ENCODE results near the gene LLGL1. TPM values are rescaled to one million over a fixed set of nuclear protein-coding genes. Genes with fewer than 3 reads are reported as not detected.

LLGL1 gene
- total and polyA plus RNA-seq, 9 donors = 2.5 to 28.0 (median 21.6) TPM

DNA sequence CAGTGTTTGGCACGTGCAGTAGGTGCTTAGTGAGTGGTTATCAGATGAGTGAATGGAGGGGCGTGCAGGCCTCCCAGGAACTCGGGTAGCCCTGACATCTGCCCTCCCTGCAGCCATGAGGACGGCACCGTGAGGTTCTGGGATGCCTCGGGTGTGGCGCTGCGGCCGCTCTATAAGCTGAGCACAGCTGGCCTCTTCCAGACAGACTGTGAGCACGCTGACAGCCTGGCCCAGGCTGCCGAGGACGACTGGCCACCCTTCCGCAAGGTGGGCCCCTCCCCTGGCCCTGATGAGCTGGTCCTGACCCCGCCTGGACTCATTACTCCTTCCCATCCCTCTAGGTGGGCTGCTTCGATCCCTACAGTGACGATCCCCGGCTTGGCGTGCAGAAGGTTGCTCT, 11.1 kb downstream of the LLGL1 start:
- no peak for DNase-seq
- no peaks in the 10 kb centered on the region for H3K4me1 ChIP-seq (ENCODE audit: insufficient read depth)
- H3K27me3 ChIP-seq = no peaks in the 10 kb centered on the region
- no peaks in the 10 kb centered on the region for H3K36me3 ChIP-seq
- intact Hi-C loops (cut with DNase I) = no loop called here
- no peaks in the 10 kb centered on the region for H3K9me3 ChIP-seq
- 85 to 88% (median 88%) methylated on average over 18 of the region's 18 CpGs for WGBS, 3 donors
- no peak overlapping the region for H3K27ac ChIP-seq
- TF ChIP-seq POLR2A (IDR thresholded peaks at IDR 0.05) (no peak), EP300 (IDR thresholded peaks at IDR 0.05) (no peak)
- TF ChIP-seq, protein P1, sequence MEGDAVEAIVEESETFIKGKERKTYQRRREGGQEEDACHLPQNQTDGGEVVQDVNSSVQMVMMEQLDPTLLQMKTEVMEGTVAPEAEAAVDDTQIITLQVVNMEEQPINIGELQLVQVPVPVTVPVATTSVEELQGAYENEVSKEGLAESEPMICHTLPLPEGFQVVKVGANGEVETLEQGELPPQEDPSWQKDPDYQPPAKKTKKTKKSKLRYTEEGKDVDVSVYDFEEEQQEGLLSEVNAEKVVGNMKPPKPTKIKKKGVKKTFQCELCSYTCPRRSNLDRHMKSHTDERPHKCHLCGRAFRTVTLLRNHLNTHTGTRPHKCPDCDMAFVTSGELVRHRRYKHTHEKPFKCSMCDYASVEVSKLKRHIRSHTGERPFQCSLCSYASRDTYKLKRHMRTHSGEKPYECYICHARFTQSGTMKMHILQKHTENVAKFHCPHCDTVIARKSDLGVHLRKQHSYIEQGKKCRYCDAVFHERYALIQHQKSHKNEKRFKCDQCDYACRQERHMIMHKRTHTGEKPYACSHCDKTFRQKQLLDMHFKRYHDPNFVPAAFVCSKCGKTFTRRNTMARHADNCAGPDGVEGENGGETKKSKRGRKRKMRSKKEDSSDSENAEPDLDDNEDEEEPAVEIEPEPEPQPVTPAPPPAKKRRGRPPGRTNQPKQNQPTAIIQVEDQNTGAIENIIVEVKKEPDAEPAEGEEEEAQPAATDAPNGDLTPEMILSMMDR (IDR thresholded peaks at IDR 0.05) = no peak
- no peak overlapping the region for H3K4me3 ChIP-seq

DNA sequence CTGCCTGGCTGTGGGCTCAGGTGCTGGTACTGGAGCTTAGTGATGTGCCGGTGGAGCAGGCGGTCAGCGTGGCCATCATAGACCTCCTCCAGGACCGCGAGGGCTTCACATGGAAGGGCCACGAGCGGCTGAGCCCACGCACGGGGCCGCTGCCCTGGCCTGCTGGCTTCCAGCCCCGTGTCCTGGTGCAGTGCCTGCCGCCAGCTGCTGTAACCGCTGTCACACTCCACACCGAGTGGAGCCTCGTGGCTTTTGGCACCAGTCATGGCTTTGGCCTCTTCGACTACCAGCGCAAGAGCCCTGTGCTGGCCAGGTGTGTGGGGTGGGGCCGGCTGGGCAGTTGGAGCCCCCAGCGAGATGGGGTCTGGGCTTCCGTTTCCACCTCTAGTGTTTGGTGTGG, 12.0 kb downstream of the LLGL1 start:
- Histone ChIP-seq H3K27ac (no peak overlapping the region), H3K4me1 (ENCODE audit: insufficient read depth) (no peaks in the 10 kb centered on the region), H3K4me3 (no peak overlapping the region), H3K36me3 (no peaks in the 10 kb centered on the region), H3K27me3 (no peaks in the 10 kb centered on the region), H3K9me3 (no peaks in the 10 kb centered on the region)
- TF ChIP-seq POLR2A (IDR thresholded peaks at IDR 0.05) (no peak), EP300 (IDR thresholded peaks at IDR 0.05) (no peak)
- TF ChIP-seq, protein P1 (IDR thresholded peaks at IDR 0.05) = no peak
- WGBS, 3 donors = 87 to 88% (median 88%) methylated on average over 9 to 20 of the region's 20 CpGs
- intact Hi-C loops (cut with DNase I) = no loop called here
- DNase-seq = no peak

DNA sequence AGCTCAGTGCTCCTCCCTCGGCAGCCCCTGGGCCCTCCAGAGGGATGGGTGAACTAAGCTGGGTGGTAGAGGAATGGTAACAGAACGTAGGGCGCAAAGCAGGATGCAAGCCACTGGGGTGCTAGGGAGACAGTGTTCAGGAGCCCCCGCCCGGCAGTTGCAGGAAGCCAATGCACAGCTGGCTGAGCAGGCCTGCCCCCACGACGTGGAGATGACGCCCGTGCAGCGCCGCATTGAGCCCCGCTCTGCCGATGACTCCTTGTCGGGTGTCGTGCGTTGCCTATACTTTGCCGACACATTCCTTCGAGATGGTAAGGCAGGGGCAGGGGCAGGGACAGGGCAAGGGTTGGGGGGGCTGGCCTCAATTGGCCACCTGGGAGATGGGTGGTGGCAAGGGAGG, 12.9 kb downstream of the LLGL1 start:
- H3K27me3 ChIP-seq = no peaks in the 10 kb centered on the region
- H3K9me3 ChIP-seq = no peaks in the 10 kb centered on the region
- H3K4me3 ChIP-seq = no peak overlapping the region
- TF ChIP-seq, protein P1 (IDR thresholded peaks at IDR 0.05) = no peak
- TF ChIP-seq EP300 (IDR thresholded peaks at IDR 0.05) = no peak
- DNase-seq = no peak
- no peak overlapping the region for H3K27ac ChIP-seq
- no peaks in the 10 kb centered on the region for H3K36me3 ChIP-seq
- intact Hi-C loops (cut with DNase I) = no loop called here
- WGBS, 3 donors = 83 to 94% (median 91%) methylated on average over 18 of the region's 18 CpGs
- H3K4me1 ChIP-seq (ENCODE audit: insufficient read depth) = no peaks in the 10 kb centered on the region

DNA sequence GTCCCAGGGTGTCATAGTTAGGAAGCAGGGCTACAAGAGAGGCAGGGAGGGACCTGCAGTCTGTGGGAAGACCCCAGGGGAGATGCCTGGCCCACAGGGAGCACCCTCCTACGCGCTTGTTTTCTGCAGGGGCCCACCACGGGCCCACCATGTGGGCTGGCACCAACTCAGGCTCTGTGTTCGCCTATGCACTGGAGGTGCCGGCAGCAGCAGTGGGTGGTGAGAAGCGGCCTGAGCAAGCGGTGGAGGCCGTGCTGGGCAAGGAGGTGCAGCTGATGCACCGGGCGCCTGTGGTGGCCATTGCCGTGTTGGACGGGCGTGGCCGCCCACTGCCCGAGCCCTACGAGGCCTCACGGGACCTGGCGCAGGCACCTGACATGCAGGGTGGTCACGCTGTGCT, 15.0 kb downstream of the LLGL1 start:
- DNase-seq = no peak
- no peaks in the 10 kb centered on the region for H3K27me3 ChIP-seq
- 90 to 92% (median 92%) methylated on average over 19 of the region's 19 CpGs for WGBS, 3 donors
- intact Hi-C loops (cut with DNase I) = no loop called here
- no peak overlapping the region for H3K4me3 ChIP-seq
- no peaks in the 10 kb centered on the region for H3K4me1 ChIP-seq (ENCODE audit: insufficient read depth)
- no peaks in the 10 kb centered on the region for H3K9me3 ChIP-seq
- TF ChIP-seq POLR2A (IDR thresholded peaks at IDR 0.05) = no peak
- TF ChIP-seq EP300 (IDR thresholded peaks at IDR 0.05) = no peak
- TF ChIP-seq, protein P1 (IDR thresholded peaks at IDR 0.05) = no peak
- no peak overlapping the region for H3K27ac ChIP-seq
- H3K36me3 ChIP-seq = no peaks in the 10 kb centered on the region
